Ovary (tissue), 3 donors: ENCODE data around the gene S1PR1.

Source experiments
- CTCF ChIP-seq, 3 donors: fragments of 450-650 bp in 2 of 3; fragments of 200-600 bp in 1 of 3; IDR thresholded peaks; one replicate each; pipeline versions ENCODE4 v1.5.1 to v1.8.0; 2016 to 2022; ENCODE audit warnings: antibody characterized with exemption in 3 of 3, mild to moderate bottlenecking in 1 of 3
- EP300 ChIP-seq: sonication (generic); formaldehyde crosslinking; IDR thresholded peaks from one replicate; pipeline ENCODE4 v1.6.1; 2017; ENCODE audit warnings: antibody characterized with exemption
- POLR2A ChIP-seq: fragments of 450-650 bp; IDR thresholded peaks from one replicate; pipeline ENCODE4 v1.6.1; 2017; ENCODE audit warnings: antibody characterized with exemption, mild to moderate bottlenecking, moderate library complexity
- donor health status: DM: no; HTN: no; CAD: no.

GRCh38 chr1:101278845-101279244, 42.0 kb downstream of the S1PR1 start:
- TF ChIP-seq CTCF (IDR thresholded peaks at IDR 0.05) (no peak), POLR2A (no peak), EP300 (no peak)
